ENCODE data around the gene KLK6.
A peak's percentile ranks its signal among the peaks of the same experiment; 100 is the strongest.

KLK6 gene

GRCh38 chr19:50947123-50947522, 22.3 kb downstream of the KLK6 start:
- no peak for DNase-seq

- no peak for DNase-seq
These were observed 24.6 kb downstream of the KLK6 start for GRCh38 chr19:50944795-50945194.

- DNase-seq = no peak
These were observed 26.1 kb downstream of the KLK6 start for GRCh38 chr19:50943074-50943828.

- DNase-seq = no peak
These were observed 29.8 kb downstream of the KLK6 start for GRCh38 chr19:50939596-50939995.

- DNase-seq = no peak
These were observed 35.8 kb downstream of the KLK6 start for GRCh38 chr19:50933640-50934039.

GRCh38 chr19:50932690-50933083, 36.7 kb downstream of the KLK6 start:
- DNase-seq = no peak

- no peak for DNase-seq
These were observed 37.2 kb downstream of the KLK6 start for GRCh38 chr19:50932018-50932689.

- DNase-seq = no peak
These were observed 38.4 kb downstream of the KLK6 start for GRCh38 chr19:50931023-50931422.

GRCh38 chr19:50928831-50929230, 40.6 kb downstream of the KLK6 start:
- DNase-seq = no peak

- no peak for DNase-seq
These were observed 43.2 kb downstream of the KLK6 start for GRCh38 chr19:50926144-50926543.

- DNase-seq = no peak
These were observed 43.7 kb downstream of the KLK6 start for GRCh38 chr19:50925734-50926133.

- no peak for DNase-seq
These were observed 44.8 kb downstream of the KLK6 start for GRCh38 chr19:50924586-50924985.

GRCh38 chr19:50922317-50922853, 47.0 kb downstream of the KLK6 start:
- DNase-seq = peak; percentile 65

- DNase-seq = no peak
These were observed 47.7 kb downstream of the KLK6 start for GRCh38 chr19:50921426-50922316.

GRCh38 chr19:50916069-50916468, 53.3 kb downstream of the KLK6 start:
- DNase-seq = no peak

- no peak for DNase-seq
These were observed 56.4 kb downstream of the KLK6 start for GRCh38 chr19:50912727-50913716.

GRCh38 chr19:50912102-50912599, 57.2 kb downstream of the KLK6 start:
- DNase-seq = no peak

GRCh38 chr19:50911206-50912101, 57.9 kb downstream of the KLK6 start, which contains the start of gene KLK4:
Gene KLK4, minus strand, starts transcription at chr19:50911395. Its CDS starts 657 bp downstream, at chr19:50910738.
- DNase-seq = no peak

- no peak for DNase-seq
These were observed 58.7 kb downstream of the KLK6 start for GRCh38 chr19:50910722-50911121.

GRCh38 chr19:50909240-50910070, 59.9 kb downstream of the KLK6 start:
- peak; percentile 11 for DNase-seq

Data from NCI-H2171 (cell line).